Neural progenitor cell (in vitro differentiated cells): ENCODE results near the gene HCAR2.

Experiments
- CTCF ChIP-seq: fragments of 200-600 bp; sonication (generic); IDR thresholded peaks from 2 replicates; pipeline ENCODE4 v1.5.1; 2017; ENCODE audit warnings: antibody characterized with exemption, mild to moderate bottlenecking
- EZH2 ChIP-seq: fragments of 200-600 bp; sonication (generic); IDR thresholded peaks from 2 replicates; pipeline ENCODE4 v1.6.1; 2017; ENCODE audit warnings: antibody characterized with exemption, mild to moderate bottlenecking, moderate library complexity

GRCh38 chr12:122730215-122731014 lies 27.3 kb upstream of the HCAR2 start, which contains the start of gene HCAR1:
- TF ChIP-seq CTCF (no peak), EZH2 (no peak)
